Breast epithelium (tissue), 3 donors: ENCODE data around the gene STARD13.

Source experiments
- POLR2A ChIP-seq: fragments of 450-650 bp; IDR thresholded peaks from one replicate; pipeline ENCODE4 v1.6.1; 2016; ENCODE audit warnings: antibody characterized with exemption, mild to moderate bottlenecking, moderate library complexity
- POLR2AphosphoS5 ChIP-seq, 3 donors: sonication (generic); formaldehyde crosslinking; IDR thresholded peaks; one replicate each; pipeline ENCODE4 v1.6.1; 2017; ENCODE audit warnings: antibody characterized with exemption in 3 of 3
- TF ChIP-seq, protein P1 (sequence below), 3 donors: fragments of 450-650 bp; IDR thresholded peaks; one replicate each; pipeline ENCODE4 v1.5.1; 2016 to 2017; ENCODE audit warnings: antibody characterized with exemption in 3 of 3, mild to moderate bottlenecking in 3 of 3, moderate library complexity in 3 of 3

DNA sequence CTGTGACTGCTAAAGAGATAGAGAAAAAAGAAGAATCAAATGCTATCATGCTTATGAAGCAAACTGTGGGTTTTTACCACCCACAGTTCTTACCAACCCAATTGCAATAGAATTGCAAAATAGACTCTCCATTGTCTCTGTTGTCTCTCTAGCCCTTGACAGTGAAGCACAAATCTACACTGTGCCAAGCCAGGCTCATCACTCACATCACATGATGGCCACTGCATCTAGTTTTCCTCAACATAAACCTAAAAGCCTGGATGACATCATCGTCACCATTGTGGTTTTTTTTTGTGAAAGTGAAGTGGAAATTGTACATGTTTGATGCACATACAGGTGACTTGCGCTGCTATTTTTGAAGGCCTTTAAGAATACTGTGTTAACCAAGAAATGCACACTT lies 213.3 kb downstream of the STARD13 start:
- TF ChIP-seq, protein P1, sequence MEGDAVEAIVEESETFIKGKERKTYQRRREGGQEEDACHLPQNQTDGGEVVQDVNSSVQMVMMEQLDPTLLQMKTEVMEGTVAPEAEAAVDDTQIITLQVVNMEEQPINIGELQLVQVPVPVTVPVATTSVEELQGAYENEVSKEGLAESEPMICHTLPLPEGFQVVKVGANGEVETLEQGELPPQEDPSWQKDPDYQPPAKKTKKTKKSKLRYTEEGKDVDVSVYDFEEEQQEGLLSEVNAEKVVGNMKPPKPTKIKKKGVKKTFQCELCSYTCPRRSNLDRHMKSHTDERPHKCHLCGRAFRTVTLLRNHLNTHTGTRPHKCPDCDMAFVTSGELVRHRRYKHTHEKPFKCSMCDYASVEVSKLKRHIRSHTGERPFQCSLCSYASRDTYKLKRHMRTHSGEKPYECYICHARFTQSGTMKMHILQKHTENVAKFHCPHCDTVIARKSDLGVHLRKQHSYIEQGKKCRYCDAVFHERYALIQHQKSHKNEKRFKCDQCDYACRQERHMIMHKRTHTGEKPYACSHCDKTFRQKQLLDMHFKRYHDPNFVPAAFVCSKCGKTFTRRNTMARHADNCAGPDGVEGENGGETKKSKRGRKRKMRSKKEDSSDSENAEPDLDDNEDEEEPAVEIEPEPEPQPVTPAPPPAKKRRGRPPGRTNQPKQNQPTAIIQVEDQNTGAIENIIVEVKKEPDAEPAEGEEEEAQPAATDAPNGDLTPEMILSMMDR (IDR thresholded peaks at IDR 0.05): no peak
- no peak for TF ChIP-seq POLR2A
- no peak for TF ChIP-seq POLR2AphosphoS5 (IDR thresholded peaks at IDR 0.05)
